NCI-H2171 (cell line): ENCODE results near the gene PIAS4.

Experiments
- DNase-seq: peaks from one replicate; lab custom pipeline; 2025; lab: John Stamatoyannopoulos, UW

Gene PIAS4

DNA sequence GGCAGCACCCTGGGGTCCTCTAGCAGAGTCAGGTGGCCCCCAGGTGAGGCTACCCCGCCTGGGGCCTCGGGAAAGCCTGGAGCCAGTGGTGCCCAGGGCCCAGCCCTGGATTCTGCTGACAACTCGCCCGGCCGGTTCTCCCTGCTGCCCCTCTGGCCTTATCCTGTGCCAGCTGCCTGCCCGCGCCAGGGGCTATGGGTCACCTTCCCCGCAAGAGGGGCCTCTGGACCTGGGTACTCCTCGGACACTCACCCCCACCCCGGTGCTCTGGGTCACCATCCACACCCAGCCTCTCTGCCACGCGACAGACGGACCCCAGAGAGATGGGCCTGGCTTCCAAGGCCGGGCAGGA is 35.2 kb downstream of the PIAS4 start:
- DNase-seq, result no peak

DNA sequence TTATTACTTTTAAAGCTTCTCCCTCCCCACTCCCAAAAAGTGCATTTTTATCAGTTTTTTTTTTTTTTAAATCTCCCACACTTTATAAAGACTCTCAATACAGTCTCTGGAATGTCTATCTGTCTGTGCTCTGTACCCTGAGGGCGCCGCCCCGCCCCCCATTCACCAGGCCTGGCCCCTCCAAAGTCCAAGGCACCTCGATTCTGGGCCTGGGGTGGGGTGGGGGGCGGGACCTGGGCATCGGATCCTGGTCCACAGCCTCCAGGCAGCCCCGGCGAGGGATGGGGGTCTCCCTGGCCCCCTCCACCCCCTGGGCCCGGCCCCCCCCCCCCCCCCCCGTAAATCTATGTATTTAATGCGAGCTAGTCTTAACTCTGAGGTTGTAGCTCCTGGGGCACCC is 35.9 kb downstream of the PIAS4 start:
- DNase-seq, result no peak

- no peak for DNase-seq
These were observed 36.6 kb downstream of the PIAS4 start for GRCh38 chr19:4043966-4044715.

GRCh38 chr19:4044990-4045465 is 37.5 kb downstream of the PIAS4 start:
- DNase-seq, result peak; percentile 48

DNA sequence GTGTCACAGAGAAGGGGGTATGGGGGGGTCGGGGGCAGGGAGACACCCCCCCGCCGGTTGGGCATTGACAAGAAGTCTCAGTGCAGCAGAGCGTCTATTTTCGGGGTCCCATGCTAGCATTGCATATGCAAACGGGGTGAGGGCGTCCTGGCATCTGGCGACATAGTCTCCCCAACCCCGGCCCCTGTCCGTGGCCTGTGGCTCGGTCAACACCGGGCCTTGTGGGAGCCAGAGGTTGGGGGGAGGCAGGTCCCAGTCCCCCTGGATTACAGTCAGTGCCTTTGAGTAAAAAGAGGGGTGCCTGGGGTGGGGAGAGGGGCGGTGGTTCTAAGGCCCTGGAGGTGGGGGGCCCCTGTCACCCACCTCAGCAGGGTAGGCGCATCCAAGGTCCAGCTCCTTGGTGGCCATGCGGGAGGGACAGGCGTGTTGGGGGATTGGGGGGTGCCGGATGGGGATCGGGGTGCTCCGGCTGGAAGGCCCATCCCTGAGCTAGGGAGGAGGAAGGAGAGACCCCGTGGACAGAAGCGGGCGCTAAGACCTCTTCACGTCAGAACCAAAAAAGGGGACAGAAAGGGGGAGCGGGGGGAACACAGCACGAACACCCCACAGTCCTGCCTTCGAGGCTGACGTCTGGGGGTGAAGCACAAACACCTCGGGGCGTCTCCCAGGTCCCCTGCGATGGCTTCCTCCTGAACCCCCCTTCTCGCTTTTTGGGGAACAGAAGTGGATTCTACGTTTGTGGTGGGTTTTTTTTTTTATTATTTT is 38.2 kb downstream of the PIAS4 start:
- DNase-seq, result no peak

- DNase-seq, result no peak
These were observed 38.8 kb downstream of the PIAS4 start for GRCh38 chr19:4046362-4046691.

DNA sequence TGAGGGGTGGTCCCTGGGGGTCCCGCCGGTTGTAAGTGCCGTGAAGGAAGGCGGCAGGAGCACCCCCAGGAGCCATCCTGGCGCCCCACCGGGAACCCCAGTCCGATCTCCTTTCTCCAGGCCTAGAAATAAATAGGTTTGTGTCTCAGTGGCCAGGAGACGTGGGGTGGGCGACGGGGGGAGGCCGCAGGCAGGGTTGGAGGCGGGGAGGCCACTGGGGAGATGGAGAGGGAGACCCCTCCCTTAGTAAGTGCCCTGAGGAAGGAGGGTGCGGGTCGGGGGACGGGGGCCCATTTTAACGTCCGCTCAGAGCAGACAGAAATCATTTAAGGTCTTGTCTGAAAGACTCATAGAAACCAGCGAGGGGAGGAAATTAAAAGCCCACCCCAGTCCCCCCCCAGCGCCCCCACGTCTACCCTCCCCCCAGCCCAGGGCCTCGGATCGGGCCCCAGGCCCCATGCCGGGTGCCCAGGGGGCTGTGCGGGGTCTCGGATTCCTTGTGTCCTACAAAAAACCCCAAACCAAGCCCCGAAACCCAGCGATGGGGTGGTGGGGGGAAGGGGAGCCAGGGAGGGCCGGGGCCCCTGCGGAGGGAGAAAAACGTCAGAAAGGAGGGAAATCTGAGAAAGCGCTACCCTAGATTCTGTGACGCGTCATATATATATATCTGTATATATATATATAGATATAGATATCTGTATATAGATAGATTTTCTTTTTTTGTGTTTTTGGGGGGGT is 39.6 kb downstream of the PIAS4 start:
- no peak for DNase-seq

- DNase-seq, result no peak
These were observed 41.9 kb downstream of the PIAS4 start for GRCh38 chr19:4049432-4049831.

- DNase-seq, result no peak
These were observed 43.9 kb downstream of the PIAS4 start for GRCh38 chr19:4051175-4052101.

GRCh38 chr19:4052114-4052992 is 44.8 kb downstream of the PIAS4 start:
- no peak for DNase-seq

DNA sequence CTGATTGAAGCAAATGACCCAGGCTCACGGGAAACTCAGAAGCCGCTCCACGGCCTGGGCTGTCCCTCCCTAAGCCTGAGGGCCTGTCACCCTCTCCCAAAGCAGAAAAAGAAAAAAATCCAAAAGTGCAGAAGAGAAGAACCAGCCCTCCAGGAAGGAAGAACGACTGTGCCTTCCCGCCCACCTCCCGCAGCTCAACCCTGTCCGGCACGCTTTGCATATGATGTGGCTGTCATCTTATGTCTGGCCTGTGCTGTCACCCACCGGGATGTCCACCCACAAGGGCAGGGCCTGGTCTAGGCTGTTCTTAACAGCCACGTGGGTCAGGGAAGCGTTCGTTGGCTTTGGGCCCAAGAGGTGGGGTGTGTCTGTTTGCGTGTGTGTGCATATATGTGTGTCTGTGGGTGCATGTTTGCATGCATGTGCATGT is 45.5 kb downstream of the PIAS4 start:
- no peak for DNase-seq

DNA sequence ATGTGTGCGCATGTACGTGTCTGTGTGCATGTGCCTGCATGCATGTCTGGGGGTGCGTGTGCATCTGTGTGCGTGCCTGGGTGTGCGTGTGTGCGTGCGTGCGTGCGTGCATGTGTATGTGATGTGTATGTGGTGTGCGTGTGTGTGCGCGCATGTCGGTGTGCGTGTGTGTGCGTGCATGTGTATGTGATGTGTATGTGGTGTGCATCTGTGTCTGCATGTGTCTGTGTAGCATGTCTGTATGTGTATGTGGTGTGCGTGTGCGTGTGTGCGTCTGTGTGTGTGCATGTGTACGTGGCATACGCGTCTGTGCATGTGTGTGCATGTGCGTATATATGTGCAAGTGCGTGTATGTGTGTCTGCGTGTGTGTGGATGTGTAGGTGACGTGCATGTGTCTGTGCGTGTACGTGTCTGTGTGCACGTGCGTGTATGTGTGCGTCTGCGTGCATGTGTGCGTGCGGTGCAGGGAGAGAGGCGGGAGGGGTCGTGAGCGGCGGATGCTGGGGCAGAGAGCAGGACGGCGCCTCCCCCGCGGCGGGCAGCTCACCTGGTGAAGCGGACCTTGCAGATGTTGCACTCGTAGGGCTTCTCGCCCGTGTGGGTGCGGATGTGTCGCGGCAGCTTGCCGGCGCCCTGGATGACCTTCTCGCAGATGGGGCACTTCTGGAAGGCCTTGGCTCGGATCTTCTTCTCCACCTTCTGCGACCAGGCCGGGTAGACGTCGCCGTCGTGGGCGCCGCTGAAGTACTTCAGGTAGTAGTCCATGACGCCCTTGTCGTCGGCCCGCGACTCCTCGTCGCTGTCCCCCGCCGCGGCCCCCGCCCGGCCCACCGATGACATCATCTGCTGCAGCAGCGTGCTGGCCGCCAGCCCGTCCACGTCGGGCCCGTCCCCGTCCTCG is 46.1 kb downstream of the PIAS4 start:
- no peak for DNase-seq

DNA sequence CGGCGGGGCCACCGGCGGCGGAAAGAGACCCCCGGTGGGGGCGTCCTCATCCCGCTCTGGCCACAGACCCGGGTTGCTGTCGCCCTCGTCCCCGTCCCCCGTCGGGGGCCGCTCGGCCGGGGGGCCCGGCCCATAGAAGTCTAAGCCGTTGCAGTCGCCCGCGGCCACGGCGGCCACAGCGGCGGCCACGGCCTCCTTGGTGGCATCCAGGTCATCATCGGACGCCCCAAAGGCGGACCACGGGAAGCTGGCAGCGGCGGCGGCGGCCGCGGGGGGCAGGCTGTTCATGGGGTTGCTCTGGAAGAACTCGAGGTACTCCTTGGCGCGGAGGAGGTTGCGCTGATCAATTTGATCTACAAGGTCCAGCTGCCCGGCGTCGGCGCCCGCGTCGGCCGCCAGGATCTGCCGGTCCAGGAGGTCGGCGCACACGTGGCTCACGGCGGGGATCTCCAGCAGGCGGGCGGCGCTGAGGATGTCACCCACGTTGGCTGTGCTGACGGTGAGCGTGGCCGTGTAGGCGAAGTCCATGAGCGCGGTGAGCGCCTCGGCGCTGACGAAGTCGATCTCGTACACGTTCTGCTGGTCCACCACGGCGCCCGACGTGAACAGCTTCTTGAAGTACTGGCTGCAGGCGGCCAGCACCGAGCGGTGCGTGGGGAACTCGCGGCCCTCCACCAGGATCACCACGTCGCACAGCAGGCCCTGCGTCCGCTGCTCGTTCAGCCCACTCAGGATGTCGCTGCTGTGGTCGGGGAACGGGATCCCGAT is 47.1 kb downstream of the PIAS4 start:
- DNase-seq, result no peak

DNA sequence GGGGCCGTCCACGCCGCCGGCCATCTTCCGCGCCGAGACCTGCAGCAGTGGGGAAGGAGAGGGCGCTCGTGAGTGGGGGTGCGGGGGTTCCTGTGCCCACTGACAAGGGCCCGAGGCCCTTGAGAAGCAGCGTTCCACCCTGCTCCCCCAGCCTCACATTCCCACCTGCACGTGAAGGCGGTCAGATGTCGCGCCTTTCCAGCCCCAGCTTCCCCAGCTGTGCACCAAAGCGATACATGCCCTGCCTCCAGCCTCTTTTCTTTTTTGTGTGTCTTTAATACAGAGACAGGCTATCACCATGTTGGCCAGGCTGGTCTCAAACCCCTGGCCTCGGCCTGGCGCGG is 47.6 kb downstream of the PIAS4 start:
- no peak for DNase-seq

DNA sequence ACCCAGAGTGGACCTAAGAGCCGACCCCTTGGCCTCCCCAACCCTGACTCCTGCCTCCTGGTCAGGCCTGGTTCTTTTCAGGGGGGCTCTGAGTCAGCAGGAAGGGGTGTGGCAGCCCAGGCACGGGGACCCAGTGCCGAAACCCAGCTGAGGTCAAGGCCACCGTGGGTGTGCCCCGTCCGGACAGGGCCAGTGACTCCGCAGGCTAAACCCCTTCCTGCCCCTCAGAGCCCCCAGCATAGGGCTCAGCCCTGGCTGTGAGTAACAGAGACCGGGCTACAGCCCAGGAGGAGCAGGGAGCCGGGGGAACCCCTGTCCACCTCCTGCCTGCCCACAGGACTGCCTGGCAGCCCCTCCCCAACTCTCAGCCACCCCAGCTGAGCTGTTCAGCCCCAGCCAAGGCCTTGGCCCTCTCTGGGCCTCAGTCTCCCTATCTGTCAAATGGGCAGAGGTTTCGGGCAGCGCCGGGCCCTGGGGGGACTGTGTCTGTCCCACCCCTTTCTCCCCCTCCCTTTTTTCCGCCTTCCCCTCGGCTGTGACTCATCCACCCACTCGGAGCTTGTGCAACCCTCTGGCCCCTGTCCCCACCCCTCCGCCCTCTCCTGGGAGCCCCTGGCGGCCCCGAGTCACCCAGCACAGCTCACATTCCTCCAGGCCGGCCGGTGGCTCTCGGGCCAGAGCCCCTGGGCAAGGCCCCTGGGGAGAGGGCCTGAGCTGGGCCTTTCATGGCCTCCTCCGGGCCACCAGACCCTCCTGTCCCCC is 50.6 kb downstream of the PIAS4 start:
- no peak for DNase-seq

DNA sequence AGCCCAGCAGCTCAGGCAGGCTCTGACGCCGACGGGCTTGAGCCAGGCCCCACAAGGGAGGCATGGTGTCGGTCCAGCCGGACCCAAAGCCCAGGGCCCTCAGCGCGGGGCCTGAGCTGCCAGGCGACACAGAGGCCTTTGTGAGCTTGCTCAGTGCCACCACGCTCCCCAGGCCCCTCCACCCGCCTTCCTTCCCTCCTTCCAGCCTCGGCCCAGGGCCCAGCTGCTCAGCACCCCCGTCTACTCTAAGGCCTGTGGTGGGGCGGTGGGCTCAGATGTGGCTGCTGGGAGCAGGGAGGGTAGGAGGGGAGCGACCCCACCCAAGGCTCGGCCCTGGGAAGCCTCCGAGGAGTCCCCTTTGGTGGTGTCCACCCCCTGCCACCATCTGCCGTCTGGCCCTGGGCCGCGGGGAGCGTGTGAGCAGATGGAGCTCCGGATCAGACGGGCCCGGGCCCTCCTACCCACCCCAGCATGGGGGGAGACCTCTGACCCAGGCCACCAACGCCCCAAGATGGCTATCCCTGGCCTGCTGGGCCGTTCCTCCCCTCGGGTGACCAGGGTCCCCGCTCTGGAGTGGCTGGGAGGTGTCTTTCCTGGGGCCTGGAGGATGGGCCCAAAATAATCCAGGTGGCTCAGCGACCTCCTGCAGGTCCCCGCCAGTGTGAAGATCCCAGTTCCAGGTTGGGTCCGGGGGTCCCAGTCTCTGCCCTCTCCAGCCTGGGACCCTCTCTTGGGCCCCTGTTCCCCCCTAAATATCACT is 51.3 kb downstream of the PIAS4 start:
- no peak for DNase-seq

DNA sequence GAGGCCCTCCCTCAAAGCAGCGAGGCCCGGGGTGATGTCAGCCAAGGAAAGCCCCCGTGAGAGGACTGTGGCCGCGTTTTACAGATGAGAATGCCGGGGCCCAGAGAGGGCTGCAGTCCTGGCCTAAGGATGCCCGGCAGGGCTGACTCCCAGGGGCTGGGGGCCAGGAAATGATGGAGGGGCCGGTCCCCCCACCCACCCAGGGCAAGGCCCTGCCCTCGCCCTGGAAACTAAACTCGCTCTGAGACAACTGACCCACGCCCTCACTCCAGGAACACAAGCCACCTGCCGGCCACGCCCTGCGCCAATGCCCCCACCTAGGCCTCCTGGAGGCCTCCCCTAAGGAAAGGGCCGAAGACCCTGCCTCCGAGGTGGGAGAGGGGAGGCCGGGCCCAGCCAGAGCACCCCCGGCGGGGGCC is 51.9 kb downstream of the PIAS4 start:
- no peak for DNase-seq
